Activated naive CD8-positive, alpha-beta T cell treated with anti-CD3 and anti-CD28 coated beads, Interleukin-2, amount 50 U/mL, for 24 hours (primary cell): ENCODE measurements around the gene ZNF385D.

Source experiments
- ATAC-seq: fragments of 150-1000 bp; cut with Tn5 transposase; one replicate; pipeline ENCODE4 v1.10.0; 2021
- DNase-seq: peaks from one replicate; pipeline ENCODE4 v3.0.0; 2021
- H3K27ac Mint-ChIP-seq: one replicate; pipeline ENCODE4 v1.8.0; 2021; ENCODE audit warnings: mild to moderate bottlenecking, mixed read lengths
- H3K27me3 Mint-ChIP-seq: one replicate; pipeline ENCODE4 v1.8.0; 2021; ENCODE audit warnings: mixed read lengths
- H3K36me3 Mint-ChIP-seq: one replicate; pipeline ENCODE4 v1.8.0; 2021; ENCODE audit warnings: low read depth, mixed read lengths
- H3K4me1 Mint-ChIP-seq: one replicate; pipeline ENCODE4 v1.8.0; 2021; ENCODE audit warnings: mixed read lengths
- H3K4me3 Mint-ChIP-seq: one replicate; pipeline ENCODE4 v1.8.0; 2021; ENCODE audit warnings: mild to moderate bottlenecking, moderate library complexity, mixed read lengths
- H3K9me3 Mint-ChIP-seq: one replicate; pipeline ENCODE4 v1.8.0; 2021; ENCODE audit warnings: mixed read lengths

ZNF385D gene

DNA sequence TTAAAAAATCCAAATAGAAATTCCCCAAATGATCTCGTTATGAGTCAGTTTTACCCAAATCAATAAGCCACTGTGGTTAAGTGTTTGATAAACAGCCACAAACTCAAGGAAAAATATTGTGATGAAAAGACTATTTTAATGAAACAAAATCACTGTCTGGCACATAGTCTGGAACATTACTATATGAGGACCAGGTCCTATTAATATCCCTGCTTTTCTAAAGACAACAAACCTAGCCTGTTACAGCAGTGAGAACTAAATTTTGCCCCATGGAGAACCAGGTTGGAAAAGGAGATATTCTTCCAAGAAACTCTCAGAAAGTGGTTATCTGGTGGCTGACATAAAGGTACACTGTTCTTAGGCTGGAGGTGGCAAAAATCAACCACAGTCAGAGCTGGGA, 27.7 kb upstream of the ZNF385D start:
- Mint-ChIP-seq H3K27me3 (no peaks in the 10 kb centered on the region), H3K27ac (no peak overlapping the region), H3K36me3 (no peaks in the 10 kb centered on the region), H3K4me1 (no peaks in the 10 kb centered on the region), H3K9me3 (peaks cover 4% of the 10 kb centered on the region), H3K4me3 (no peak overlapping the region)
- DNase-seq (no peak), ATAC-seq (no peak)

DNA sequence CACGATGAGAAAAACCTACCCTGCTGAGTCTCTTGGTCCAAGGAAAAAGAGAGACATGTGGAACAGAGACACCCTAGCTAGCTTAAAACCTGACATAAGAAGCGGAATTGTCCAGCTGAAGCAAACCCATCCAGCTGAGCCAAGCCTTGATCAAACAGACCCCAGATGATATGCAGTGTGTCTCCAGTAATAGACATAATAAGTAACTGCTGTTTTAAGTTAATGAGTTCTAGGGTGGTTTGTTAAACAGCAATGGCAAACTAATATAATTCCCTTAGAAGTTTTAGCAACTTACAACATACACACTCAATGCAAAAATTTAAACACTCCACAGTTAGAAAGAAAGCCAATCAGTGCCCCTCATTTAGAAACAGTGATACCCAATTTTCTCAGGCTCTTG, 26.8 kb upstream of the ZNF385D start:
- H3K27me3 Mint-ChIP-seq = no peaks in the 10 kb centered on the region
- DNase-seq (no peak), ATAC-seq (no peak)
- H3K4me1 Mint-ChIP-seq = no peaks in the 10 kb centered on the region
- H3K4me3 Mint-ChIP-seq = no peak overlapping the region
- H3K36me3 Mint-ChIP-seq = no peaks in the 10 kb centered on the region
- no peak overlapping the region for H3K27ac Mint-ChIP-seq
- peaks cover 7% of the 10 kb centered on the region for H3K9me3 Mint-ChIP-seq

DNA sequence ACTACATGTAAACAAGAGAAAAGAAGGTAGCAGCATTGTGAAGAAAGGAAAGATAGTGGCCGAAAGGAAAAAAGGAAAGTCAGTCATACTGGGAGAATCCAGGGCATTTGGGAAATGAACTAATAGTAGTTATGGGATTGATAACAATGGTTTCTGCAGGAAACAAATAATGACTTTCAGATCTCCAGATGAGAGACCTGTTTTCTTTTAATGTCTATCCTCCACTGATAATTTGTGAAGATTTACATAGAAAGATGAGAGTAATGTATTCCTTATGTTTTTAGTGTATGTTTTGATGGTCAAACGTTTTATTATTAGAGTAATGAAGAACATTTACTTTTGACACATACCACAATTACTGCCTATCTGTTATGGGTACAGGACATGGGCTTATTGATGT, 15.0 kb upstream of the ZNF385D start:
- ATAC-seq (no peak), DNase-seq (no peak)
- no peaks in the 10 kb centered on the region for H3K27me3 Mint-ChIP-seq
- no peaks in the 10 kb centered on the region for H3K36me3 Mint-ChIP-seq
- H3K4me1 Mint-ChIP-seq = no peaks in the 10 kb centered on the region
- H3K9me3 Mint-ChIP-seq = peaks cover 15% of the 10 kb centered on the region
- no peak overlapping the region for H3K4me3 Mint-ChIP-seq
- H3K27ac Mint-ChIP-seq = no peak overlapping the region

DNA sequence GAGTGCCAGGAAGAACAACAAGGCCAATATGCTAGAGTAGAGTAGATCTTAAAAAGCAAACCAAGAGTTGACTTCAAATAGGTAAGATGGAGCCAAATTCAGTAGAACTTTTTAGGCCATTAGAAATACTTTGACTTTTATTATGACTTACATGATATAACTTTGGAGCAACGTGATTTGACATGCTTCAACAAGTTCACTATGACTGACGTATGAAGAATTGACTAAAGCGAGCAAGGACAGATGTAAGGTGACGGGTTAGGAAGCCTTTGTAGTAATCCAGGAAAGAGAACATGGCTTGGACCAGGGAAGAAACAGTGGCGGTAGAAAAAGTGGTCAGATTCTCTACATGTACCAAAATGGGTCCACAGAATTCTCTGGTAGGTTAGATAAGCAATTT, 4.9 kb upstream of the ZNF385D start:
- H3K4me3 Mint-ChIP-seq = no peak overlapping the region
- no peaks in the 10 kb centered on the region for H3K36me3 Mint-ChIP-seq
- peaks cover 4% of the 10 kb centered on the region for H3K27me3 Mint-ChIP-seq
- peaks cover 23% of the 10 kb centered on the region for H3K9me3 Mint-ChIP-seq
- ATAC-seq = no peak
- DNase-seq = no peak
- no peaks in the 10 kb centered on the region for H3K4me1 Mint-ChIP-seq
- H3K27ac Mint-ChIP-seq = no peak overlapping the region

DNA sequence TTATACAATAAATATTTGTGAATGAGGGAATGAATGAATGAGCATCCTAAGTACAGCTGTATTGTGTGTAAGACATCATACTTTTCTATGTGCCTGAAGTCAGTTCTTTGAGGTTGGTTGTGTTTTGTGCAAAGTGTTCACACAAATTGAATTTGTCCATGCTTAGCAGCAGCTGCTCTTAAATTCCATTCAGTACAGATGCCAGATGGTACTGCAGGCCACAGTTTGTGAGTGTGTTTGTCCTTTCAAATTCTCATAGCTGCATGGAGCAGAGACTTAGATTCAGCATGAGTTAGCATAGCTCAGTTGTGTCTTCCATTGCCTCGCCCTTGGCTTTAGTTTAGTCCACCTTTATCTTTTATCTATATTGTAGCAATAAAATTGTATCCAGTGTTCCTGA, 3.8 kb upstream of the ZNF385D start:
- ATAC-seq (no peak), DNase-seq (no peak)
- no peaks in the 10 kb centered on the region for H3K4me1 Mint-ChIP-seq
- peaks cover 20% of the 10 kb centered on the region for H3K9me3 Mint-ChIP-seq
- H3K27ac Mint-ChIP-seq = no peak overlapping the region
- H3K36me3 Mint-ChIP-seq = no peaks in the 10 kb centered on the region
- H3K27me3 Mint-ChIP-seq = peaks cover 12% of the 10 kb centered on the region
- H3K4me3 Mint-ChIP-seq = no peak overlapping the region

DNA sequence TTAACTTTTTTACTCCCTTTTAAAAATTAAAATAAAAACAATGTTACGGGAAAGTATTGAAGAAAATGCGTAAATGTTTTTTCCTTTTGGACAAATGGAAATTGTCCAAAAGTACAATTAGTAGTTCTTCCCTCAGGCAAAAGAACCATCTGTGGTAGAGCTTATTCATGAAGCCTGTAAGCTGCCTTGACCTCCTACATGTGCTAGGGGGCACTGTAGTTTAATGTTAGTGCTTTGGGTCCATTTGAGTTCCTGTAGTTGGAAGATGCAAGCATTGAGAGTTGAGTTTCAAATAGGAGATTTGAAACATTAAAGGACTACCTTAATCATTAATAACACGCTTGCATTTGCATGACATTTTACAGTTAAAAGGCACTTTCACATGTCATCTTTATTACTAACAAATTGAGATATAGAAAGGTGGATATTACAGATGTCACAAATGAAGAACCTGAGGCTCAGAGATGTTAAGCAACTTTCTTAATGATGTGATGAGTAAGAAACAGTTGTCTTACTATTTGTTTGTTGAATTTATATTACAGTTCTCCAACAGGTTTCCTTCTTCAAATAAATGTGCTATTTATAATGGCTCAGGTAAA, 1.8 kb upstream of the ZNF385D start:
- DNase-seq (no peak), ATAC-seq (no peak)
- no peak overlapping the region for H3K4me3 Mint-ChIP-seq
- peaks cover 14% of the 10 kb centered on the region for H3K9me3 Mint-ChIP-seq
- peaks cover 14% of the 10 kb centered on the region for H3K27me3 Mint-ChIP-seq
- no peak overlapping the region for H3K27ac Mint-ChIP-seq
- H3K36me3 Mint-ChIP-seq = no peaks in the 10 kb centered on the region
- no peaks in the 10 kb centered on the region for H3K4me1 Mint-ChIP-seq

DNA sequence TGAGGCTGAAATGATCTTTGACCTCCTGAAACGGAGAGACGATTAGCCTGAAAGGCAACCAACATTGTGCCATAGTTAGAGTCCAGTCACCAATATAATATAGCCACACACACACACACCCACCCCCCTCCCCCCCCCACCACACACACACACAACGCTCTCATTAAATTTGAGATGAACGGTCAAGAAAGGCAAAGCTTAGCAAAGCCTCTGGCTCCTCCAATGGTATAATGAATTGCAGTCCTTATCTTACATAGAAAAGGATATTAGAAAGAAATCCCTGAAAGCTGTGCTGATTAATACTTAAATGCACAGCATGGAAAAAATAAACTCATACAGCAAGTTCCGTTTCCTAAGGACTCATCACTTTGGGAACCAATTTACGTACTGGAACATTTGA, 876 bp upstream of the ZNF385D start:
- H3K4me3 Mint-ChIP-seq = no peak overlapping the region
- H3K36me3 Mint-ChIP-seq = no peaks in the 10 kb centered on the region
- H3K4me1 Mint-ChIP-seq = no peaks in the 10 kb centered on the region
- H3K27me3 Mint-ChIP-seq = peaks cover 14% of the 10 kb centered on the region
- peaks cover 14% of the 10 kb centered on the region for H3K9me3 Mint-ChIP-seq
- no peak overlapping the region for H3K27ac Mint-ChIP-seq
- no peak for DNase-seq
- ATAC-seq = no peak

DNA sequence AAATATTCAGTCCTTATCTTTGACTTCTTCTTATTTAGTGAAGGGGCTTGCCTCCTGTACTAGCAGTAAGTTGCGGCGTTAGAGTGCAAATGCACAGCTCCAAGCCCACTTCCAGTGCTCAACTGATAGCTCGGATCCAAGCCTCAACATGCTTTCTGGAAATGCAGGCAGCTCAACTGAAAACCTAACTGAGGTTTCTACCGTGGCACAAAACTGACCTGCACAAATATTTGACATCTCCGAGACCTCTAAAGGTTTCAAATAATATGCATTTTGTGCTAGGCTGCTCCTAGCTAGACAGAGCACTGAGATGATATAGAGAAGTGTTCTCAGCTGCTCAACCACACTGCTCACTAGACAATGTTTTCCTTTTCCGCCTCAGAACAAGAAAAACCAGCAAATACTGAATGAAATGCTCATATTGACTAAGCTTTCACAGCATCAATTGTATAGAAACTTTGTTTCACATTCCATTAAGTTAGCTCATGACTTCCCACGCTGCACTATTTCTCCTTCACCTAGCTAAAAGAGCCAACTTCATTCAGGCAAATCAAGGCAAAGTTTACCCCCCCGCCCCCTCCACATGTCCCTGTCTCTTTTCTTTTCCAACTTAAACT, 822 bp downstream of the ZNF385D start:
- H3K36me3 Mint-ChIP-seq = no peaks in the 10 kb centered on the region
- H3K27ac Mint-ChIP-seq = no peak overlapping the region
- H3K27me3 Mint-ChIP-seq = peaks cover 14% of the 10 kb centered on the region
- ATAC-seq (no peak), DNase-seq (no peak)
- H3K9me3 Mint-ChIP-seq = peaks cover 5% of the 10 kb centered on the region
- no peaks in the 10 kb centered on the region for H3K4me1 Mint-ChIP-seq
- H3K4me3 Mint-ChIP-seq = no peak overlapping the region

DNA sequence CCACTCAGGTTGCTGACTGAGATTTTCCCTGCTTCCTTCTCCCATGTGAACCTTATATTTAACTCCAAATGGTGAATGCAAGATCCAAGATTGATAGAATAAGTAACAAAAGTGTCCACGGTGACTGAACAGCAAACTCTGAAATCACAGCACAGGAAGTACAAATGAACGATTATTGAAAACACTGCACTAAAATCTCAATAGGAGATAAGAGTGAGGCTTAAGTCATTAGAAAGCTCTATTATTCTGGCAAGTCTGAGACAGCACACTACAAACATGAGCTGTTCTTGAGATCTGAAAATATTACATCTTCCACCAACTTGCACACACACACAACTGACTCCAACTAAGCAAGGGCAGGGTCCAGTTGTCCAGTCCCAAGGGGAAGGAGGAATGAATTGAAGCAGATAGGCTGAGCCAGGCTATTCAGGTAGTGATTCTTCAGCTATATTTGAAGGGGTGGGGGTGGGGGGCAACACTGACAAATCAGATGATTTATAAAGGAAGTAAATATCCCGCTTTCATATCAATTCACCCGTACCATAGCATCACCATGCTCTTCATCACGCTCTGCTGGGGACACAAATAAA, 2.9 kb downstream of the ZNF385D start:
- H3K27ac Mint-ChIP-seq = no peak overlapping the region
- H3K9me3 Mint-ChIP-seq = peaks cover 10% of the 10 kb centered on the region
- H3K4me1 Mint-ChIP-seq = no peaks in the 10 kb centered on the region
- ATAC-seq (no peak), DNase-seq (no peak)
- no peak overlapping the region for H3K4me3 Mint-ChIP-seq
- peaks cover 14% of the 10 kb centered on the region for H3K27me3 Mint-ChIP-seq
- H3K36me3 Mint-ChIP-seq = no peaks in the 10 kb centered on the region

DNA sequence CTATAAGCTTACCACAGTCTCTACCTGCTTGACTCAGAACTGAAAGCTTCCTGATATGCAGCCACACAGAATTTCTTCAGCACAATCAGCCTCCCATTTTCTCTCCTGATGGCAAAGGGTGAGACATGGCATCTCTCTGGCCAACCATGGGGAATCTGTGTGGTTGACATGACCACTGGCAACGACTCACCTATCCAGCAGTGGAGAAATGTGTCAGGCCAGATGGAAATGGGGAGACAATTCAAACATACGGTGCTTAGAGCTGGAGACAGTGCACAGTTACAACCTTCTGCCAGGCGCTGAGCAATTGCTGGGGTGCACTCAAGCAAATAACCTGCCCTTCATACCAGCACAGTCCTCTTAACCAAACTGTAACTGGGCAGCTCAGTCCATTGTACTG, 3.6 kb downstream of the ZNF385D start:
- H3K4me1 Mint-ChIP-seq = no peaks in the 10 kb centered on the region
- H3K9me3 Mint-ChIP-seq = peaks cover 12% of the 10 kb centered on the region
- DNase-seq = no peak
- no peak overlapping the region for H3K27ac Mint-ChIP-seq
- no peak overlapping the region for H3K4me3 Mint-ChIP-seq
- H3K36me3 Mint-ChIP-seq = no peaks in the 10 kb centered on the region
- H3K27me3 Mint-ChIP-seq = peaks cover 14% of the 10 kb centered on the region
- ATAC-seq = no peak

DNA sequence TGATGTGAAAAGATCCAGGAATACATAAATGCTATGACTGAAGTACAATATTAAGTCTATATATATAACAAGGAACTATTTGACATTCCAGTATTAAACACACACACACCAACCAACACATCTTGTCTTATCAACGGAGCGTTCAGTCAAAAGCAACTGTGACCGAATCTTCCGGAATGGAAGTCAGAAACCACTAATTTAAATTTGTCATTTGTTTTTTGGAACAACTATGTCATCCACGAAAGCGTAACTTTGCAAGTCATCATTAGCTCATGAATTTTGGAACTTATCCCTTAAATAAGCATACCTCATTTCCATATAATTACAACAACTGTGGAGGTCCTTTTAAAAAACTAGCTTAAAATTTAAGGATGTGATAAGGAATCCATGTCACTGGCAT, 5.0 kb downstream of the ZNF385D start:
- Mint-ChIP-seq H3K27ac (no peak overlapping the region), H3K4me3 (no peak overlapping the region), H3K27me3 (peaks cover 11% of the 10 kb centered on the region), H3K4me1 (no peaks in the 10 kb centered on the region), H3K36me3 (no peaks in the 10 kb centered on the region), H3K9me3 (peaks cover 12% of the 10 kb centered on the region)
- ATAC-seq = no peak
- no peak for DNase-seq

DNA sequence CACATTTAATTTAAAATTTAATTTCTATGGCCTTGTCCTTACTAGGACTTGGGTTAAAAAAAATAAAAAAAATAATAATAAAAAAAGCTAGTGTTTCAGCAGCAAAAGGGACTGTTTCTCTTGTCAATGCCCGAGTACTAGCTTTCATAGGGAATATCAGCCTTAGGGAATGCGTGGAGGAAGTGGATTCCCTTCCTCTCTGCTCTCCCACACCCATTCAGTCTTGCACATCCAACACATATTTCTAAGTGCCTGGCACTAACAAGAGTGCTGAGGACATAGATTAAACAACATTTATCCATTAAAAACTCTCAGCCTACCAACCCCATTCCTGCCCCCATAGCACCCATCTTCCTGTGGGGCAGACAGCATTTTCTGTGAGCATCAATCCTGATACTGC, 6.2 kb downstream of the ZNF385D start:
- H3K27ac Mint-ChIP-seq = no peak overlapping the region
- no peak overlapping the region for H3K4me3 Mint-ChIP-seq
- DNase-seq = no peak
- no peak for ATAC-seq
- H3K36me3 Mint-ChIP-seq = no peaks in the 10 kb centered on the region
- peaks cover 3% of the 10 kb centered on the region for H3K27me3 Mint-ChIP-seq
- H3K4me1 Mint-ChIP-seq = no peaks in the 10 kb centered on the region
- peaks cover 12% of the 10 kb centered on the region for H3K9me3 Mint-ChIP-seq

DNA sequence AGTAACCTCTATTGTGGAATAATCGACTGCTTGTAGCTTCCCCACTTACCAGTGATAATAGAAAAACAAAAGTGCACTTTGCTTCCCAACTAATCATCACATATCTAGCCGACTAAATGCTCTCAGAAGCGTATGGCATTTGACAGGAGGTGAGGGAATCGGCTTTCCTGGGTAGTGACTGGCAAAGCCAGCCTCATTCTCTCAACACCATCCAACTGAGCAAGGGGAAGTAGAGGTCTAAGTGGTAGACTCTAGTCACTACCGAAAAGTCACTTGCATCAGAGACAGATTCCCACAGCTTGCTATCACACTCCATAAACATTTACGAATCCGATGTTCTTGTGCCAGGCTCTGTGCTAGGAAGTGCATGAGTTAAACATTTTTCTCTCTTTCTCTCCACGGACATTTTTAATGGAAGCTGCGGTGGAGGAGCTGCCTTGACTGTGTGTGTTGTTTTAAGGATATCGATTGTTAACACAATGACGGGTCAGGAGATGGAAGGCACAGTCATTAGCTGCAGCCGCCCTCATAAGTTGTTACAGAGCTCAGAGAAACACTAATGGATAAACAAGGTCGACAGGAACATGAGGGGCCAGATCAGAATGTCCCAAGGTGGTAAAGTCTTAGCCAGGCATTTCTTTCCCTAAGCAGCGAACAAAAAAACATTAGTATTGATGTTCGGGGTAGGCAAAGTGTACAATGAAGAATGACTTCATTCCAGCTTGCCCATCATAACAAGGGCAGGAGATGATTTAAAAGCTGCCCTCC, 11.9 kb downstream of the ZNF385D start:
- DNase-seq = no peak
- no peak overlapping the region for H3K27ac Mint-ChIP-seq
- H3K4me1 Mint-ChIP-seq = no peaks in the 10 kb centered on the region
- H3K36me3 Mint-ChIP-seq = no peaks in the 10 kb centered on the region
- H3K4me3 Mint-ChIP-seq = no peak overlapping the region
- peaks cover 14% of the 10 kb centered on the region for H3K9me3 Mint-ChIP-seq
- no peak for ATAC-seq
- H3K27me3 Mint-ChIP-seq = no peaks in the 10 kb centered on the region

DNA sequence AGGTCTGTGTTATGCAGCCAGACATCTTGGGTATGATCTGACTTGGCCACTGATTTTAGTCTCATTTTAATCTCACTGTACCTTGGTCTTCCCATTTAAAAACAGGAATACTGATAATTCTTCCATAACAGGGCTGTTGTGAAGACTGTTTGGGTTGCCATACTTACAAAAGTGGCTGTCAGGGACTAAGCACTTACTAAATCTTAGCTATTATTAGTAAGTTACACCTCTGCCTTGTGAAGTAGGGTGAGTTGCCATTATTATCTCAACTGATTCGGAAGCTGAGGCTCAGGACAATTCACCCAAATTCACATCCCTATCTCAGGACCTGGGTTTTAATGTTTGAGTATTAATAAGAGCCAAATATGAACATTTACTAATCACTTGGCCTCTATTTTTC, 12.7 kb downstream of the ZNF385D start:
- Mint-ChIP-seq H3K27ac (no peak overlapping the region), H3K36me3 (no peaks in the 10 kb centered on the region), H3K4me3 (no peak overlapping the region)

DNA sequence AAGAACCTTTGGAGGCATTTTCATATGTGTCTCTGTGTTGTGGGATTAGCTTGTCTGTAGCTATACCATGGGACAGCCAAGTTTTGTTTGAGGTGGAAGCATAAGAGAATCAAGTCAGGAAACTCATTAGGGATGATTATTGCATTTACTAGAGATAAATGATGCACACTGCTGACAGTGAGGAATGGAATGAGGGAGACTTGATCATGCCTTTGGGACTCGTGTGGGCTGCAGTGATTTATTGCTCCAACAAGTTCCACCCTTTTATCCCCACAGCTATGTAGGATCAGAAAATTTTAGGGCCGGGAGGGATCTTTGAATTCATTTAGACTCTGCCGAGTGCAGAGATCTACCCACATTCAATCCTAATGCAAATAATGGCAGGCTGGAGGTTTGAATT, 16.3 kb downstream of the ZNF385D start:
- Mint-ChIP-seq H3K4me1 (no peaks in the 10 kb centered on the region), H3K27ac (no peak overlapping the region), H3K27me3 (no peaks in the 10 kb centered on the region), H3K9me3 (peaks cover 14% of the 10 kb centered on the region), H3K4me3 (no peak overlapping the region), H3K36me3 (no peaks in the 10 kb centered on the region)
- no peak for DNase-seq
- no peak for ATAC-seq

More for the DNA sequence above, 12.7 kb downstream of the ZNF385D start:
- H3K9me3 Mint-ChIP-seq = peaks cover 12% of the 10 kb centered on the region
- ATAC-seq (no peak), DNase-seq (no peak)
- no peaks in the 10 kb centered on the region for H3K4me1 Mint-ChIP-seq
- no peaks in the 10 kb centered on the region for H3K27me3 Mint-ChIP-seq
